Testis (tissue), 3 donors: Measurements from ENCODE around the gene MTRF1. TPM values are rescaled to one million over a fixed set of nuclear protein-coding genes. Genes with fewer than 3 reads are reported as not detected.

Experiments
- DNase-seq: peaks from one replicate; pipeline ENCODE4 v3.0.0-alpha.2; 2019
- H3K27ac ChIP-seq, 2 donors: fragments of 200-600 bp; sonication (generic); one replicate each; pipeline ENCODE4 v1.5.1; 2019
- H3K27me3 ChIP-seq: fragments of 200-600 bp; sonication (generic); one replicate; pipeline ENCODE4 v1.5.1; 2019
- H3K36me3 ChIP-seq: fragments of 200-600 bp; sonication (generic); one replicate; pipeline ENCODE4 v1.5.1; 2017; ENCODE audit warnings: low read depth; ENCODE audit errors: missing control alignments
- H3K4me1 ChIP-seq: fragments of 200-600 bp; sonication (generic); one replicate; pipeline ENCODE4 v1.5.1; 2019
- H3K4me3 ChIP-seq, 2 donors: fragments of 200-600 bp; sonication (generic); one replicate each; pipeline ENCODE4 v1.5.1; 2017 to 2019
- H3K9me3 ChIP-seq: fragments of 200-600 bp; sonication (generic); one replicate; pipeline ENCODE4 v1.5.1; 2017
- POLR2A ChIP-seq: fragments of 450-650 bp; IDR thresholded peaks from one replicate; pipeline ENCODE4 v1.6.1; 2017; ENCODE audit warnings: antibody characterized with exemption, mild to moderate bottlenecking, moderate library complexity
- WGBS, 2 donors: methylation state at CpG; one replicate each; pipeline ENCODE4 v1.1.5; 2018; 5-methylcytosine and 5-hydroxymethylcytosine counted together
- intact Hi-C: fragments of 100-400 bp; cut with DNase I; formaldehyde crosslinking; loops from one replicate; pipeline ENCODE4 v1.15.1; 2023; ENCODE audit warnings: low total_unique reads
- polyA plus RNA-seq: library from polyadenylated mRNA; stranded (reverse); fragments of 350-450 nt; fragmentation: Illumina TruSeq; extraction: RNeasy Lipid Tissue Mini Kit (QIAGEN cat#74804); gene quantifications from one replicate; pipeline ENCODE4 v1.2.3, GENCODE V29; 2014; ENCODE audit warnings: low read depth, low replicate concordance; ENCODE audit not compliant: insufficient read depth
- total RNA-seq, 2 donors: library from RNA; depleted of rRNA; stranded (reverse); fragments of >200 nt; gene quantifications; one replicate each; pipeline ENCODE4 v1.2.3, GENCODE V29; 2016
- TF ChIP-seq, protein P1 (sequence below), 3 experiments: fragments of 450-650 bp in 2 of 3; fragments of 200-600 bp in 1 of 3; sonication (generic) in 1 of 3; IDR thresholded peaks; one replicate each; pipeline ENCODE4 v1.5.1; 2016 to 2019; ENCODE audit warnings: antibody characterized with exemption in 3 of 3, mild to moderate bottlenecking in 2 of 3, moderate library complexity in 1 of 3

MTRF1 gene
- total and polyA plus RNA-seq, 3 donors from 2014 or later = 20.3 to 32.8 (median 23.7) TPM

DNA sequence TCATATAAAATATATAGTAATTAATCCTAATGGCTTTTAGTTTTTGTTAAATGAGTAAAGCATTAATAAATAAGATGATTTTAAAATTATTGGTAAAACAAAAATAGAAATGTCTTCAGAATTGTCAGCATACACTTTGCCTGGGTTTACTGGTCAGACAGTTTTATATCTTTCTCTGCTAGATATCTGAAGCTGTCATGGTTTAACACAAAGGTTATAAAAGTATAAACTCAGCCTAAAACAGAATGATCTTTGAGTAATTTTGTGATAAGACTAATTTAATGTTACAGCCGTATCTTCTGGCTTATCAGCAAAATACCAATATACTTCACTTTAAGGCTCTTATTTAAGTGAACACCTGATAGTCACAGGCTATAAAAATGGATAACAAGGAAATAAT, 29.9 kb upstream of the MTRF1 start:
- Histone ChIP-seq H3K4me3 (no peak overlapping the region), H3K4me1 (no peaks in the 10 kb centered on the region), H3K27me3 (no peaks in the 10 kb centered on the region), H3K27ac (no peak overlapping the region), H3K9me3 (no peaks in the 10 kb centered on the region), H3K36me3 (no peaks in the 10 kb centered on the region)
- no peak for TF ChIP-seq POLR2A
- TF ChIP-seq, protein P1, sequence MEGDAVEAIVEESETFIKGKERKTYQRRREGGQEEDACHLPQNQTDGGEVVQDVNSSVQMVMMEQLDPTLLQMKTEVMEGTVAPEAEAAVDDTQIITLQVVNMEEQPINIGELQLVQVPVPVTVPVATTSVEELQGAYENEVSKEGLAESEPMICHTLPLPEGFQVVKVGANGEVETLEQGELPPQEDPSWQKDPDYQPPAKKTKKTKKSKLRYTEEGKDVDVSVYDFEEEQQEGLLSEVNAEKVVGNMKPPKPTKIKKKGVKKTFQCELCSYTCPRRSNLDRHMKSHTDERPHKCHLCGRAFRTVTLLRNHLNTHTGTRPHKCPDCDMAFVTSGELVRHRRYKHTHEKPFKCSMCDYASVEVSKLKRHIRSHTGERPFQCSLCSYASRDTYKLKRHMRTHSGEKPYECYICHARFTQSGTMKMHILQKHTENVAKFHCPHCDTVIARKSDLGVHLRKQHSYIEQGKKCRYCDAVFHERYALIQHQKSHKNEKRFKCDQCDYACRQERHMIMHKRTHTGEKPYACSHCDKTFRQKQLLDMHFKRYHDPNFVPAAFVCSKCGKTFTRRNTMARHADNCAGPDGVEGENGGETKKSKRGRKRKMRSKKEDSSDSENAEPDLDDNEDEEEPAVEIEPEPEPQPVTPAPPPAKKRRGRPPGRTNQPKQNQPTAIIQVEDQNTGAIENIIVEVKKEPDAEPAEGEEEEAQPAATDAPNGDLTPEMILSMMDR (IDR thresholded peaks at IDR 0.05) = no peak
- intact Hi-C loops = no loop called here
- DNase-seq = no peak
- 85 to 89% methylated on average over 1 of the region's 1 CpG for WGBS, 2 donors

DNA sequence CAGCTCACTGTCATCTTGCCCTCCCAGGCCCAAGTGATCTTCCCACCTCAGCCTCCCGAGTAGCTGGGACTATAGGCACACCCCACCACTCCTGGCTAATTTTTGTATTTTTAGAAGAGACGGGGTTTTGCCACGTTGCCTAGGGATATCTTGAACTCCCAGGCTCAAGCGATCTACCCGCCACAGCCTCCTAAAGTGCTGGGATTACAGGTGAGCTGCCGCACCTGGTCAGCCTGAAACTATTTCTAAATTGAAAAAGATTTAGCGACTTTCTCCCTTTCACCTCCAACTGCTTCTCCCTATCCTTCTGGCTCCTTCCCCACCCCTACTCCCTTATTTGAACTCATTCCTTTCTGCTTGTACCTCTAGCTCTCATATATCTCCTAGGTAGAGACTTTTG, 27.9 kb upstream of the MTRF1 start:
- Histone ChIP-seq H3K9me3 (no peaks in the 10 kb centered on the region), H3K4me3 (no peak overlapping the region), H3K27me3 (no peaks in the 10 kb centered on the region), H3K4me1 (no peaks in the 10 kb centered on the region), H3K36me3 (no peaks in the 10 kb centered on the region), H3K27ac (no peak overlapping the region)
- intact Hi-C loops = no loop called here
- whole genome bisulfite sequencing, 2 donors = 97 to 99% methylated on average over 7 of the region's 7 CpGs
- DNase-seq = no peak
- no peak for TF ChIP-seq POLR2A
- TF ChIP-seq, protein P1 (IDR thresholded peaks at IDR 0.05) = no peak

DNA sequence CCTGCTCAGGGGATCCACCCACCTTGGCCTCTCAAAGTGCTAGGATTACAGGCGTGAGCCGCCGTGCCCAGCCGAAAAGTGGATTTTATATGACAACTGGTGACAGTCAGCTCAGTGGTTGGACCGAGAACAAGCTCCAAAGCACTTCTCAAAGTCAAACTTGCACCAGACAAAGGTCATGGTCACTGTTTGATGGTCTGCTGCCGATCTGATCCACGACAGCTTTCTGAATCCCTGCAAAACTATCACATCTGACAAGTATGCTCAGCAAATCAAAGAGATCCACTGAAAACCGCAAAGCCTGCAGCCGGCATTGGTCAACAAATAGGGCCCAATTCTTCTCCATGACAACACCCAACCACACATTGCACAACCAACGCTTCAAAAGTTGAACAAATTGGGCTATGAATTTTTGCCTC, 26.1 kb upstream of the MTRF1 start:
- H3K9me3 ChIP-seq = no peaks in the 10 kb centered on the region
- no peaks in the 10 kb centered on the region for H3K36me3 ChIP-seq
- TF ChIP-seq, protein P1 (IDR thresholded peaks at IDR 0.05) = no peak
- TF ChIP-seq POLR2A = no peak
- no peak for DNase-seq
- no peak overlapping the region for H3K4me3 ChIP-seq
- H3K27ac ChIP-seq = no peak overlapping the region
- H3K4me1 ChIP-seq = no peaks in the 10 kb centered on the region
- intact Hi-C loops = no loop called here
- H3K27me3 ChIP-seq = no peaks in the 10 kb centered on the region
- 81 to 96% methylated on average over 10 of the region's 10 CpGs for WGBS, 2 donors

DNA sequence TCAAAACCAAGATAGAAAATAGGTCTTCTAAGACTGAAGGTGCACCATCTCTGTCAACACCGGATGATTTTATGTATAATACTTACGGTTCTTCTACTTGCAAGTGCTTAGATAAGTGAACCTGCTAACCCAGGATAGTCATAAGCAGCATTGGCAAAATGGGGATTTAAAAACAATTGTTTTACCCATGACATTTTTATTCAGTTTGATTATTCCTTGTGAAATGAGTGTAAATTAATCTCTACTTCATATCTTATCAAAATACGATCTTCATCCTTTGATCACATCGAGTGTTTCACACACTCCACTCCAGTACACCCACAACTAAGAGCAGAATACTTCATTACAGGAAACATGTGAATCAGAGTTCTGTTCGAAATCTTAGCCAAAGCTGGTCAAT, 23.0 kb upstream of the MTRF1 start:
- no peak overlapping the region for H3K27ac ChIP-seq
- 89 to 90% methylated on average over 5 of the region's 5 CpGs for WGBS, 2 donors
- intact Hi-C loops = no loop called here
- H3K36me3 ChIP-seq = no peaks in the 10 kb centered on the region
- DNase-seq = no peak
- no peaks in the 10 kb centered on the region for H3K4me1 ChIP-seq
- H3K4me3 ChIP-seq = no peak overlapping the region
- no peak for TF ChIP-seq POLR2A
- TF ChIP-seq, protein P1 (IDR thresholded peaks at IDR 0.05) = no peak
- no peaks in the 10 kb centered on the region for H3K9me3 ChIP-seq
- H3K27me3 ChIP-seq = no peaks in the 10 kb centered on the region

DNA sequence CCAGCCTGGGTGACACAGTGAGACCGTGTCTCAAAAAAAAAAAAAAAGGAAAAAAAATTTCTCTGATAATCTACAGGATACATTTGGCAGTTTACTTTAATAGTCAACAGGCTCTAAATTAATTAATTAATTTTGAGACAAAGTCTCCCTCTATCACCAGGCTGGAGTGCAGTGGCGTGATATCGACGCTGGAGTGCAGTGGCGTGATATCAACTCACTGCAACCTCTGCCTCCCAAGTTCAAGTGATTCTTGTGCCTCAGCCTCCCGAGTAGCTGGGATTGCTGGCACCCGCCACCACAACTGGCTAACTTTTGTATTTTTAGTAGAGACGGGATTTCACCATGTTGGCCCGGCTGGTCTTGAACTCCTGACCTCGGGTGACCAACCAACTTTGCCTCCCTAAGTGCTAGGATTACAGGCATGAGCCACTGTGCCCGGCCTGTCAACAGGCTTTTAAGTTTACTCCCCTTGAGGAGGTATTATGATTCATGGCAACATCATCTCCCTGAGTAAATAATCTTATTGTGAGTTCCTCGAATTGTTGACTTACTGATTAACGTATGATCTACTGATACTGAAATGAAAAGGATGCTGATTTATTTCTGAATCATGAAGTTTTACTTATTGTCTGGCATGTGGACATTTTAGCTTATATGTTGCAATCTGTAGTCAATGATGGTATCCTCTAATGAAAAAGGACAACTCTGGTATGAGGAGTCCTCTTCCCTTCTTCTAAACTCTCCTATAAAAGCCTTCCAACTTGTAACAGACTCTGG, 21.3 kb upstream of the MTRF1 start:
- no peak for DNase-seq
- WGBS, 2 donors = 87 to 93% methylated on average over 13 of the region's 13 CpGs
- Histone ChIP-seq H3K9me3 (no peaks in the 10 kb centered on the region), H3K4me1 (no peaks in the 10 kb centered on the region), H3K27me3 (no peaks in the 10 kb centered on the region), H3K4me3 (no peak overlapping the region), H3K27ac (no peak overlapping the region), H3K36me3 (no peaks in the 10 kb centered on the region)
- intact Hi-C loops = no loop called here
- no peak for TF ChIP-seq POLR2A
- TF ChIP-seq, protein P1 (IDR thresholded peaks at IDR 0.05) = no peak
